Retinal pigment epithelial cell (primary cell): ENCODE measurements around the gene GMPPB.

Experiments
- DNase-seq: peaks from one replicate; pipeline ENCODE4 v3.0.0-alpha.2; 2010; ENCODE audit warnings: low read depth
- H3K4me3 ChIP-seq: 2 replicates; pipeline ENCODE4 v1.5.1; 2011; ENCODE audit warnings: mild to moderate bottlenecking, low read length, control low read depth, moderate library complexity
- CTCF ChIP-seq: conservative IDR thresholded peaks from 2 replicates; pipeline ENCODE4 v1.5.1; 2011; ENCODE audit warnings: low read depth, low read length, control low read depth, inconsistent platforms

GMPPB gene

GRCh38 chr3:49670940-49671290 is 52.8 kb downstream of the GMPPB start:
- no peak for DNase-seq
- H3K4me3 ChIP-seq, result no peak overlapping the region
- TF ChIP-seq CTCF, result no peak
